Hepatocyte (in vitro differentiated cells): Measurements from ENCODE around the gene RRP1. TPM values are rescaled to one million over a fixed set of nuclear protein-coding genes. Genes with fewer than 3 reads are reported as not detected.

ENCODE experiments used
- DNase-seq: peaks from one replicate; pipeline ENCODE4 v3.0.0-alpha.2; 2016; ENCODE audit warnings: low spot score
- H2AFZ ChIP-seq: fragments of 200-600 bp; sonication (generic); 2 replicates; pipeline ENCODE4 v1.6.0; 2016; ENCODE audit warnings: antibody characterized with exemption, mild to moderate bottlenecking
- H3K27ac ChIP-seq: fragments of 200-600 bp; sonication (generic); 2 replicates; pipeline ENCODE4 v1.5.1; 2016; ENCODE audit warnings: mild to moderate bottlenecking
- H3K27me3 ChIP-seq: fragments of 200-600 bp; sonication (generic); 2 replicates; pipeline ENCODE4 v1.6.1; 2016
- H3K36me3 ChIP-seq: fragments of 200-600 bp; sonication (generic); replicated peaks from 2 replicates; pipeline ENCODE4 v1.5.1; 2016; ENCODE audit warnings: low read depth; ENCODE audit not compliant: insufficient read depth
- H3K4me1 ChIP-seq: fragments of 200-600 bp; sonication (generic); 2 replicates; pipeline ENCODE4 v1.5.1; 2016; ENCODE audit warnings: mild to moderate bottlenecking, moderate library complexity; ENCODE audit not compliant: insufficient read depth
- H3K4me2 ChIP-seq: fragments of 200-600 bp; sonication (generic); 2 replicates; pipeline ENCODE4 v1.6.0; 2016
- H3K4me3 ChIP-seq: fragments of 200-600 bp; sonication (generic); 2 replicates; pipeline ENCODE4 v1.5.1; 2016; ENCODE audit warnings: mild to moderate bottlenecking
- H3K79me2 ChIP-seq: fragments of 200-600 bp; sonication (generic); 2 replicates; pipeline ENCODE4 v1.6.0; 2017; ENCODE audit warnings: mild to moderate bottlenecking
- H3K9me2 ChIP-seq: fragments of 200-600 bp; sonication (generic); replicated peaks from 2 replicates; pipeline ENCODE4 v1.6.0; 2017; ENCODE audit warnings: mild to moderate bottlenecking; ENCODE audit not compliant: insufficient read depth
- H3K9me3 ChIP-seq: fragments of 200-600 bp; sonication (generic); 2 replicates; pipeline ENCODE4 v1.5.1; 2016; ENCODE audit warnings: low read depth, mild to moderate bottlenecking
- H4K20me1 ChIP-seq: fragments of 200-600 bp; sonication (generic); 2 replicates; pipeline ENCODE4 v1.6.0; 2016; ENCODE audit warnings: mild to moderate bottlenecking; ENCODE audit not compliant: insufficient read depth, poor library complexity, severe bottlenecking
- CTCF ChIP-seq: fragments of 200-600 bp; sonication (generic); IDR thresholded peaks from 2 replicates; pipeline ENCODE4 v1.5.1; 2016; ENCODE audit warnings: antibody characterized with exemption, mild to moderate bottlenecking; ENCODE audit not compliant: poor library complexity
- EZH2 ChIP-seq: fragments of 200-600 bp; sonication (generic); IDR thresholded peaks from 2 replicates; pipeline ENCODE4 v1.6.1; 2016; ENCODE audit warnings: antibody characterized with exemption, mild to moderate bottlenecking, borderline replicate concordance
- EZH2phosphoT487 ChIP-seq: fragments of 200-600 bp; sonication (generic); IDR thresholded peaks from one replicate; pipeline ENCODE4 v1.6.1; 2018; ENCODE audit warnings: antibody characterized with exemption, mild to moderate bottlenecking, low read depth, moderate library complexity; ENCODE audit not compliant: unreplicated experiment, severe bottlenecking
- WGBS: methylation state at CpG from one replicate; pipeline ENCODE4 v1.1.6; 2016; ENCODE audit warnings: low lambda C conversion rate; ENCODE audit errors: missing lambda C conversion rate; 5-methylcytosine and 5-hydroxymethylcytosine counted together
- polyA plus RNA-seq: library from polyadenylated mRNA; unstranded; fragments of >200 nt; fragmentation: Nextera tagmentation; extraction: Ambion mirVana; gene quantifications from 2 replicates; pipeline ENCODE4 v1.2.1, GENCODE V29; 2016
- total RNA-seq: library from RNA; depleted of rRNA; stranded (reverse); fragments of >200 nt; gene quantifications from 2 replicates; pipeline ENCODE4 v1.2.3, GENCODE V29; 2014

Gene RRP1
- total and polyA plus RNA-seq, 2 experiments from 2014 or later, result 24.1 to 32.0 TPM

- Histone ChIP-seq H3K27me3 (no peaks in the 10 kb centered on the region), H2AFZ (no peak overlapping the region), H3K27ac (no peak overlapping the region), H3K9me2 (no peaks in the 10 kb centered on the region), H3K4me2 (no peak overlapping the region), H4K20me1 (no peaks in the 10 kb centered on the region), H3K36me3 (no peaks in the 10 kb centered on the region), H3K9me3 (no peaks in the 10 kb centered on the region), H3K79me2 (peaks cover 2% of the 10 kb centered on the region), H3K4me3 (no peak overlapping the region), H3K4me1 (no peaks in the 10 kb centered on the region)
- WGBS, result 95% methylated on average over 19 of the region's 19 CpGs
- no peak for TF ChIP-seq EZH2phosphoT487
- TF ChIP-seq CTCF, result no peak
- no peak for TF ChIP-seq EZH2
- no peak for DNase-seq
Observed at GRCh38 chr21:43797415-43797814, 8.0 kb downstream of the RRP1 start.

- TF ChIP-seq EZH2 (no peak), EZH2phosphoT487 (no peak), CTCF (no peak)
- Histone ChIP-seq H3K4me3 (no peak overlapping the region), H3K27me3 (no peaks in the 10 kb centered on the region), H4K20me1 (no peaks in the 10 kb centered on the region), H3K27ac (no peak overlapping the region), H3K9me2 (no peaks in the 10 kb centered on the region), H3K9me3 (no peaks in the 10 kb centered on the region), H2AFZ (no peak overlapping the region), H3K4me1 (no peaks in the 10 kb centered on the region), H3K4me2 (no peak overlapping the region), H3K79me2 (no peaks in the 10 kb centered on the region), H3K36me3 (no peaks in the 10 kb centered on the region)
- 96% methylated on average over 28 of the region's 30 CpGs for WGBS
- no peak for DNase-seq
Observed at GRCh38 chr21:43797925-43798715, 8.7 kb downstream of the RRP1 start.

GRCh38 chr21:43799301-43799840 is 10.0 kb downstream of the RRP1 start:
- no peaks in the 10 kb centered on the region for H3K36me3 ChIP-seq

More at GRCh38 chr21:43799301-43799840, 10.0 kb downstream of the RRP1 start:
- no peak overlapping the region for H3K4me2 ChIP-seq
- DNase-seq, result no peak
- H3K27me3 ChIP-seq, result no peaks in the 10 kb centered on the region
- no peaks in the 10 kb centered on the region for H3K4me1 ChIP-seq
- H3K79me2 ChIP-seq, result no peaks in the 10 kb centered on the region
- H3K9me2 ChIP-seq, result no peaks in the 10 kb centered on the region
- H3K9me3 ChIP-seq, result no peaks in the 10 kb centered on the region
- H3K4me3 ChIP-seq, result no peak overlapping the region
- no peaks in the 10 kb centered on the region for H4K20me1 ChIP-seq
- H3K27ac ChIP-seq, result no peak overlapping the region
- TF ChIP-seq EZH2phosphoT487, result no peak
- TF ChIP-seq EZH2, result no peak
- no peak for TF ChIP-seq CTCF
- 95% methylated on average over 19 of the region's 19 CpGs for WGBS
- H2AFZ ChIP-seq, result no peak overlapping the region
